Measurements from ENCODE around the gene FBXW10B.
"Not testable (repeated sequence)": the region's sequence is repeated elsewhere in the genome, so short reads cannot be mapped to it uniquely, and the experiment has no call there.

FBXW10B gene

GRCh38 chr17:15642505-15643251 is 23.2 kb upstream of the FBXW10B start:
- DNase-seq (ENCODE audit: low read depth, low spot score); H3K4me3 ChIP-seq (ENCODE audit: low read length): not testable (repeated sequence)

GRCh38 chr17:15642014-15642413 is 22.5 kb upstream of the FBXW10B start:
- DNase-seq (ENCODE audit: low read depth, low spot score); H3K4me3 ChIP-seq (ENCODE audit: low read length): not testable (repeated sequence)

GRCh38 chr17:15630930-15631453 is 11.5 kb upstream of the FBXW10B start:
- not testable (repeated sequence) for DNase-seq (ENCODE audit: low read depth, low spot score)

GRCh38 chr17:15629991-15630390 is 10.5 kb upstream of the FBXW10B start:
- not testable (repeated sequence) for DNase-seq (ENCODE audit: low read depth, low spot score); H3K4me3 ChIP-seq (ENCODE audit: low read length)

More at GRCh38 chr17:15630930-15631453, 11.5 kb upstream of the FBXW10B start:
- H3K4me3 ChIP-seq (ENCODE audit: low read length) = not testable (repeated sequence)

GRCh38 chr17:15623661-15624209 is 4.2 kb upstream of the FBXW10B start:
- DNase-seq (ENCODE audit: low read depth, low spot score); H3K4me3 ChIP-seq (ENCODE audit: low read length): not testable (repeated sequence)

- H3K4me3 ChIP-seq (ENCODE audit: low read length); DNase-seq (ENCODE audit: low read depth, low spot score): not testable (repeated sequence)
These were observed 3.8 kb upstream of the FBXW10B start for GRCh38 chr17:15623255-15623654.

- DNase-seq (ENCODE audit: low read depth, low spot score); H3K4me3 ChIP-seq (ENCODE audit: low read length): not testable (repeated sequence)
These were observed 2.6 kb upstream of the FBXW10B start for GRCh38 chr17:15622124-15622523.

GRCh38 chr17:15616828-15617227 is 2.7 kb downstream of the FBXW10B start:
- not testable (repeated sequence) for DNase-seq (ENCODE audit: low read depth, low spot score)

GRCh38 chr17:15615850-15616249 is 3.7 kb downstream of the FBXW10B start:
- not testable (repeated sequence) for H3K4me3 ChIP-seq (ENCODE audit: low read length); DNase-seq (ENCODE audit: low read depth, low spot score)

More at GRCh38 chr17:15616828-15617227, 2.7 kb downstream of the FBXW10B start:
- not testable (repeated sequence) for H3K4me3 ChIP-seq (ENCODE audit: low read length)

- not testable (repeated sequence) for DNase-seq (ENCODE audit: low read depth, low spot score); H3K4me3 ChIP-seq (ENCODE audit: low read length)
These were observed 6.4 kb downstream of the FBXW10B start for GRCh38 chr17:15613111-15613510.

- not testable (repeated sequence) for H3K4me3 ChIP-seq (ENCODE audit: low read length); DNase-seq (ENCODE audit: low read depth, low spot score)
These were observed 26.5 kb downstream of the FBXW10B start for GRCh38 chr17:15592960-15593359.

- H3K4me3 ChIP-seq (ENCODE audit: low read length); DNase-seq (ENCODE audit: low read depth, low spot score): not testable (repeated sequence)
These were observed 27.5 kb downstream of the FBXW10B start for GRCh38 chr17:15591986-15592385.

- H3K4me3 ChIP-seq (ENCODE audit: low read length); DNase-seq (ENCODE audit: low read depth, low spot score): not testable (repeated sequence)
These were observed 28.7 kb downstream of the FBXW10B start for GRCh38 chr17:15590844-15591243.

- H3K4me3 ChIP-seq (ENCODE audit: low read length) = peak overlapping the region; percentile 13; the same call in 1 of the 2 replicates
- DNase-seq (ENCODE audit: low read depth, low spot score) = peak; percentile 32
These were observed 29.7 kb downstream of the FBXW10B start for GRCh38 chr17:15589544-15590536.

GRCh38 chr17:15588017-15588416 is 31.5 kb downstream of the FBXW10B start:
- H3K4me3 ChIP-seq (ENCODE audit: low read length); DNase-seq (ENCODE audit: low read depth, low spot score): not testable (repeated sequence)

GRCh38 chr17:15583313-15583712 is 36.2 kb downstream of the FBXW10B start:
- not testable (repeated sequence) for DNase-seq (ENCODE audit: low read depth, low spot score); H3K4me3 ChIP-seq (ENCODE audit: low read length)

- not testable (repeated sequence) for DNase-seq (ENCODE audit: low read depth, low spot score); H3K4me3 ChIP-seq (ENCODE audit: low read length)
These were observed 38.0 kb downstream of the FBXW10B start for GRCh38 chr17:15581462-15581861.

- not testable (repeated sequence) for DNase-seq (ENCODE audit: low read depth, low spot score); H3K4me3 ChIP-seq (ENCODE audit: low read length)
These were observed 42.7 kb downstream of the FBXW10B start for GRCh38 chr17:15576848-15577247.

- H3K4me3 ChIP-seq (ENCODE audit: low read length); DNase-seq (ENCODE audit: low read depth, low spot score): not testable (repeated sequence)
These were observed 44.8 kb downstream of the FBXW10B start for GRCh38 chr17:15574660-15575059.
